Heart left ventricle (tissue), 13 donors: ENCODE data around the gene TNPO2.

ENCODE experiments used
- CTCF ChIP-seq, 12 donors: fragments of 200-600 bp; sonication (generic) in 4 of 12; IDR thresholded peaks; one replicate each; pipeline versions ENCODE4 v1.5.0 to v1.8.0; 2018 to 2022; ENCODE audit warnings: antibody characterized with exemption in 12 of 12, mild to moderate bottlenecking in 5 of 12
- POLR2A ChIP-seq, 2 donors: fragments of 450-650 bp; IDR thresholded peaks; one replicate each; pipeline ENCODE4 v1.6.1; 2017; ENCODE audit warnings: antibody characterized with exemption in 2 of 2, mild to moderate bottlenecking in 2 of 2, moderate library complexity in 2 of 2
- donor health status: ischemic (EF 13 %, LVEDD 7.1; RV severe dilation, severe dysfunction).
- donor health status: DM: no; HTN: yes; CAD: no.
- donor health status: DM: no; HTN: no; CAD: no.
- donor health status: ischemic (EF 25% LVEDD 6.9; RV normal size, moderate dysfunction).
- donor health status: ischemic (EF 25% LVEDD 5.7; RV mildly dilated, moderate dysfunction).
- donor health status: ischemic (EF 35%, LVEDD 5.7; RV mildly dilated, moderate dysfunction).
- donor health status: nonischemic (EF 11% LVEDD 7.7; RV severe dilation, severe dysfunction).
- donor health status: DM: yes; HTN: yes; CAD: no.
- donor health status: PGD.
- donor health status: ischemic (EF 29% LVEDD 5.4; RV normal size, mild dysfunction).
- donor health status: nonischemic (EF 23%, LVEDD 6.1; RV moderate dilation, normal function).

DNA sequence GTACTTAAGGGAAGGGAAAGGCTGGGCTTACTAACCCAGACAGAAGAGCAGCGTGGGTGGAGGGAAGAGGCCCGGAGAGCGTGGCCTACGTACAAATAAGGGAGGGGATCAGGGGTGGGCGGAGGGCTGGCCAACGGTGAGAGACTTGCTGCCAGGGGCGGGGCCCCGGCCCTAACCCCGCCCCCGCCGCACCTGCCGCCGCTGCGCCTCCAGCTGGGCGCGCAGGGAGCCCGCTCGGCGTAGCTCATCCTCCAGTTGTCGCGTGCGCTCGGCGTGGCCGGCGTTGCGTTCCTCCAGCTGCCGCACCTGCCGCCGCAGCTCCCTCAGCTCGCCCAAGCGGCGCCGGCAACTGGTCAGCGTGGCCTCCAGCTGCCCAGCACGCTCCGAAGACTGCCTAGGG, 46.0 kb upstream of the TNPO2 start:
- TF ChIP-seq CTCF (IDR thresholded peaks at IDR 0.05) (no peak), POLR2A (IDR thresholded peaks at IDR 0.05) (no peak)
